Renal cortex interstitium (tissue), 11 donors: Measurements from ENCODE around the gene NDE1. TPM values are rescaled to one million over a fixed set of nuclear protein-coding genes. Genes with fewer than 3 reads are reported as not detected.
"Not testable (repeated sequence)": the region's sequence is repeated elsewhere in the genome, so short reads cannot be mapped to it uniquely, and the experiment has no call there.

Experiments used
- DNase-seq, 11 donors: peaks; one replicate each; pipeline ENCODE4 v3.0.0-alpha.2; 2013; ENCODE audit warnings: low read depth in 9 of 11, low spot score in 4 of 11; ENCODE audit errors: extremely low read depth in 1 of 11
- polyA plus RNA-seq, 3 donors: library from polyadenylated mRNA; unstranded; fragments of 120-200 nt; gene quantifications; one replicate each; pipeline ENCODE4 v1.2.1, GENCODE V29; 2013; ENCODE audit not compliant: insufficient read length in 3 of 3

The NDE1 gene
- polyA plus RNA-seq, 3 donors = 38.1 to 49.8 (median 43.1) TPM

- not testable (repeated sequence) for DNase-seq
Observed at GRCh38 chr16:15646557-15647293, 3.3 kb upstream of the NDE1 start.

GRCh38 chr16:15647294-15648014 is 2.6 kb upstream of the NDE1 start:
- DNase-seq = no peak

- no peak for DNase-seq
Observed at GRCh38 chr16:15648135-15648730, 1.8 kb upstream of the NDE1 start.

GRCh38 chr16:15649311-15649710 is 734 bp upstream of the NDE1 start:
- DNase-seq = not testable (repeated sequence)

GRCh38 chr16:15649727-15650018 is 372 bp upstream of the NDE1 start:
- no peak for DNase-seq

GRCh38 chr16:15650698-15651171 is 690 bp downstream of the NDE1 start:
- peak in 1 of 11 donors; percentile 15 for DNase-seq

- DNase-seq = no peak
Observed at GRCh38 chr16:15652293-15653001, 2.4 kb downstream of the NDE1 start.

- no peak for DNase-seq
Observed at GRCh38 chr16:15653227-15653626, 3.2 kb downstream of the NDE1 start.

- DNase-seq = no peak
Observed at GRCh38 chr16:15654591-15654990, 4.5 kb downstream of the NDE1 start.

- not testable (repeated sequence) for DNase-seq
Observed at GRCh38 chr16:15655561-15655960, 5.5 kb downstream of the NDE1 start.

GRCh38 chr16:15658149-15658548 is 8.1 kb downstream of the NDE1 start:
- DNase-seq = no peak

GRCh38 chr16:15658556-15658955 is 8.5 kb downstream of the NDE1 start:
- DNase-seq = no peak

GRCh38 chr16:15660203-15660601 is 10.2 kb downstream of the NDE1 start:
- DNase-seq = no peak

GRCh38 chr16:15665107-15665506 is 15.1 kb downstream of the NDE1 start:
- no peak for DNase-seq

- no peak for DNase-seq
Observed at GRCh38 chr16:15667091-15667742, 17.2 kb downstream of the NDE1 start.

- DNase-seq = no peak
Observed at GRCh38 chr16:15671530-15672117, 21.6 kb downstream of the NDE1 start.

- not testable (repeated sequence) for DNase-seq
Observed at GRCh38 chr16:15672127-15672513, 22.1 kb downstream of the NDE1 start.

GRCh38 chr16:15672514-15673167 is 22.6 kb downstream of the NDE1 start:
- peak; percentile 32 to 70 (median 48) for DNase-seq
